ENCODE measurements around the gene ECE1.

DNA sequence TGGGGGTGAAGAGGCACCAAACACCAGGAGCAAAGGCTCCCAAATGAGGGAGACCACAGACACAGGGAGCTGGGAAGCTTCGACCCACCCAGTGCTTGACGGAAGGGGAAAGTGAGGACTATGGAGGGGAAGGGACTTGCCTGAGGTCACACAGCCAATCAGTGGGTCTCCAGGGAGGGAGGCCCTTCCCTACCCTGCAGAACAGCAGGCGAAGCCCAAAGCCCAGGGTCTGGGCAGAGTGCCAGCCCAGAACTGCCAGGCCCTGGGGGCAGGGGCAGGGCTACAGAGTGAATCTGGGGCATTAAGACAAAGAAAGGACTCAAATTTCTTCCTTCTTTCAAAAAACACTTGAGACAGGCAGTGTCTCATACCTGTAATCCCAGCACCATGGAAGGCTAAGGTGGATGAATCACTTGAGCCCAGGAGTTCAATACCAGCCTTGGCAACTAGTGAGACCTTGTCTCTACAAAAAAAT is 45.5 kb upstream of the ECE1 start:
- TF ChIP-seq EZH2 (IDR thresholded peaks at IDR 0.05; ENCODE audit: insufficient read depth, poor library complexity, severe bottlenecking), result no peak
- no peak for TF ChIP-seq EZH2phosphoT487 (IDR thresholded peaks at IDR 0.05; ENCODE audit: insufficient read depth, low read depth)
